Prostate gland (tissue), 2 donors: ENCODE data around the gene ZNRF3. TPM values are rescaled to one million over a fixed set of nuclear protein-coding genes. Genes with fewer than 3 reads are reported as not detected.

ENCODE experiments used
- DNase-seq: peaks from one replicate; pipeline ENCODE4 v3.0.0-alpha.2; 2019; ENCODE audit warnings: low spot score
- H3K27ac ChIP-seq, 2 donors: fragments of 200-600 bp; sonication (generic); 2 replicates each; pipeline ENCODE4 v1.5.1; 2017 to 2019
- H3K27me3 ChIP-seq: fragments of 200-600 bp; sonication (generic); replicated peaks from 2 replicates; pipeline ENCODE4 v1.5.1; 2019; ENCODE audit not compliant: insufficient read depth
- H3K36me3 ChIP-seq, 2 donors: fragments of 200-600 bp; sonication (generic); 1 replicate in 1 of 2; 2 replicates in 1 of 2; pipeline versions ENCODE4 v1.5.1 to v1.8.1; 2017 to 2019
- H3K4me1 ChIP-seq: fragments of 200-600 bp; sonication (generic); replicated peaks from 2 replicates; pipeline ENCODE4 v1.5.1; 2019
- H3K4me3 ChIP-seq, 2 donors: fragments of 200-600 bp; sonication (generic); 2 replicates each; pipeline ENCODE4 v1.5.1; 2017 to 2019
- H3K9me3 ChIP-seq: fragments of 200-600 bp; sonication (generic); 2 replicates; pipeline ENCODE4 v1.5.1; 2017
- POLR2A ChIP-seq: fragments of 450-650 bp; IDR thresholded peaks from one replicate; pipeline ENCODE4 v1.6.1; 2016; ENCODE audit warnings: antibody characterized with exemption, mild to moderate bottlenecking
- POLR2AphosphoS5 ChIP-seq: sonication (generic); formaldehyde crosslinking; IDR thresholded peaks from one replicate; pipeline ENCODE4 v1.6.1; 2017; ENCODE audit warnings: antibody characterized with exemption
- WGBS: methylation state at CpG from one replicate; pipeline ENCODE4 v1.1.5; 2018; 5-methylcytosine and 5-hydroxymethylcytosine counted together
- intact Hi-C: fragments of 100-400 bp; cut with DNase I; formaldehyde crosslinking; loops from one replicate; pipeline ENCODE4 v1.14.2; 2022
- total RNA-seq, 2 donors: library from RNA; depleted of rRNA; stranded (reverse); fragments of >200 nt; gene quantifications; one replicate each; pipeline ENCODE4 v1.1.0, GENCODE V29; 2016
- TF ChIP-seq, protein P1 (sequence below), 4 experiments: fragments of 200-600 bp in 2 of 4; fragments of 450-650 bp in 2 of 4; sonication (generic) in 2 of 4; IDR thresholded peaks; 1 replicate in 3 of 4; 2 replicates in 1 of 4; pipeline ENCODE4 v1.5.1; 2016 to 2019; ENCODE audit warnings: antibody characterized with exemption in 4 of 4, mild to moderate bottlenecking in 2 of 4, moderate library complexity in 2 of 4

ZNRF3 gene
- total RNA-seq, 2 donors from 2014 or later: 38.5 to 46.1 TPM

DNA sequence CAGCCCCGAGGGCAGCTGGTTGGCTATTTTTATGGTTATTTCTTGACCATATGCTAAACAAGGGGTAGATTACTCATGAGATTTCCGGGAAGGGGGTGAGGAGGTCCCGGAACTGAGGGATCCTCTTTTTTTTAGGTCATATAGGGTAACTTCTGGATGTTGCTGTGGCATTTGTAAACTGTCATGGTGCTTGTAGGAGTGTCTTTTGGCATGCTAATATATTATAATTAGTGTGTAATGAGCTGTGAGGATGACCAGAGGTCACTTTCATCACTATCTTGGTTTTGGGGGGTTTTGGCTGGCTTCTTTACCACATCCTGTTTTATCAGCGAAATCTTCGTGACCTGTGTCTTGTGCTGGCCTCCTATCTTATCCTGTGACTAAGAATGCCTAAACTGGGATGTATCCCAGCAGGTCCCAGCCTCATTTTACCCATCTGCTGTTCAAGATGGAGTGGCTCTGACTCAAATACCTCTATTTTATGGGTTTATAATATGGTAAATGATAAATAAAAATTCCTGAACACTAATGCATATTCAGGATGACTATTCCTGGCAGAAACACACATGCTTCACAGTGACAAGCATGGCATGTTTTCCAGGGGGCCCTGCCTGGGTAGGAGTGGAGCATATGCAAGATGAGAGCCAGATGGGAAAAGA lies 200.7 kb downstream of the ZNRF3 start:
- no peaks in the 10 kb centered on the region for H3K36me3 ChIP-seq
- H3K4me1 ChIP-seq: peaks cover 8% of the 10 kb centered on the region
- intact Hi-C loops: no loop called here
- 74% methylated on average over 5 of the region's 5 CpGs for WGBS
- H3K9me3 ChIP-seq: no peaks in the 10 kb centered on the region
- H3K27me3 ChIP-seq: no peaks in the 10 kb centered on the region
- DNase-seq: no peak
- TF ChIP-seq POLR2AphosphoS5: no peak
- TF ChIP-seq, protein P1, sequence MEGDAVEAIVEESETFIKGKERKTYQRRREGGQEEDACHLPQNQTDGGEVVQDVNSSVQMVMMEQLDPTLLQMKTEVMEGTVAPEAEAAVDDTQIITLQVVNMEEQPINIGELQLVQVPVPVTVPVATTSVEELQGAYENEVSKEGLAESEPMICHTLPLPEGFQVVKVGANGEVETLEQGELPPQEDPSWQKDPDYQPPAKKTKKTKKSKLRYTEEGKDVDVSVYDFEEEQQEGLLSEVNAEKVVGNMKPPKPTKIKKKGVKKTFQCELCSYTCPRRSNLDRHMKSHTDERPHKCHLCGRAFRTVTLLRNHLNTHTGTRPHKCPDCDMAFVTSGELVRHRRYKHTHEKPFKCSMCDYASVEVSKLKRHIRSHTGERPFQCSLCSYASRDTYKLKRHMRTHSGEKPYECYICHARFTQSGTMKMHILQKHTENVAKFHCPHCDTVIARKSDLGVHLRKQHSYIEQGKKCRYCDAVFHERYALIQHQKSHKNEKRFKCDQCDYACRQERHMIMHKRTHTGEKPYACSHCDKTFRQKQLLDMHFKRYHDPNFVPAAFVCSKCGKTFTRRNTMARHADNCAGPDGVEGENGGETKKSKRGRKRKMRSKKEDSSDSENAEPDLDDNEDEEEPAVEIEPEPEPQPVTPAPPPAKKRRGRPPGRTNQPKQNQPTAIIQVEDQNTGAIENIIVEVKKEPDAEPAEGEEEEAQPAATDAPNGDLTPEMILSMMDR (IDR thresholded peaks at IDR 0.05): no peak
- no peak for TF ChIP-seq POLR2A
- no peak overlapping the region for H3K27ac ChIP-seq
- H3K4me3 ChIP-seq: no peak overlapping the region

DNA sequence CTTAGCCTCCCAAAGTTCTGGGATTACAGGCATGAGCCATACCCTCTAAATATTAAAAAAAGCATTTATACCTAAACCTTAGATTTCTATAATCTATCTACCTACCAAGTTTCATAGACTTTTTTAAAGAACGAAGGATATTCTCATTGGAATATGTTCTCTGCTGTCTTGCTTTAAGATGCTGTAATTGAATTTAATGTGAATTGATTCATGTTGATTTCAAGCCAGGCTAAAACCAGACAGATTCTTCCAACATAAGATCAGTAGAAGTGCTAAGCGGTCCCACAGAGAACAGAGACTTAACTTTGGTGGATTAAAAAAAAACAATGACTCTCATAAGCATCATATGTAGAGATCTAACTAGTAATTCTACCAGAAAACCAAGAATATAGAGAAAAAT lies 203.6 kb downstream of the ZNRF3 start:
- Histone ChIP-seq H3K27me3 (no peaks in the 10 kb centered on the region), H3K4me1 (no peaks in the 10 kb centered on the region), H3K36me3 (no peaks in the 10 kb centered on the region), H3K27ac (no peak overlapping the region), H3K4me3 (no peak overlapping the region), H3K9me3 (no peaks in the 10 kb centered on the region)
- intact Hi-C loops: no loop called here
- 95% methylated on average over 2 of the region's 2 CpGs for WGBS
- TF ChIP-seq POLR2A (no peak), POLR2AphosphoS5 (no peak)
- TF ChIP-seq, protein P1 (IDR thresholded peaks at IDR 0.05): no peak
- DNase-seq: no peak

DNA sequence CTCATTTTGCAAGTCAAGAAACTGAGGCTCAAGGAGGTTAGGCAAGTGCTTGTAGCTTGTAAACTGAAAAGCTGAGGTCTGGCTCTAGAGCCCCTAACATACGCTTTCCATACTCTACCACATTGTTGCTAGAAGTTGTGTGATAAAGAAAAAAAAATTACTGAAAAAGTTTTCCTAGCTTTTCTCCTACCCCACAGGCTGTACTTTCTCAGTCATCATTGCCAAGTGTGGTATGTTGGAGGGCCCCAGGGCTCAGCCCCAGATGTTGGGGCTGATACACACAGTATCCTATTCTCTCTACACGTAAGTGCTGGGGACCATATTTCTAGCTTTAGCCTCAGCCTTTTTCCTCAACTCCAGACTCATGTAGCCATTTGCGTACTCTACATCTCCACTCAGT lies 205.4 kb downstream of the ZNRF3 start:
- WGBS: 95% methylated on average over 3 of the region's 3 CpGs
- intact Hi-C loops: no loop called here
- Histone ChIP-seq H3K27ac (no peak overlapping the region), H3K27me3 (no peaks in the 10 kb centered on the region), H3K4me3 (no peak overlapping the region), H3K4me1 (peaks cover 3% of the 10 kb centered on the region), H3K36me3 (no peaks in the 10 kb centered on the region), H3K9me3 (no peaks in the 10 kb centered on the region)
- TF ChIP-seq POLR2AphosphoS5 (no peak), POLR2A (no peak)
- TF ChIP-seq, protein P1 (IDR thresholded peaks at IDR 0.05): no peak
- no peak for DNase-seq

DNA sequence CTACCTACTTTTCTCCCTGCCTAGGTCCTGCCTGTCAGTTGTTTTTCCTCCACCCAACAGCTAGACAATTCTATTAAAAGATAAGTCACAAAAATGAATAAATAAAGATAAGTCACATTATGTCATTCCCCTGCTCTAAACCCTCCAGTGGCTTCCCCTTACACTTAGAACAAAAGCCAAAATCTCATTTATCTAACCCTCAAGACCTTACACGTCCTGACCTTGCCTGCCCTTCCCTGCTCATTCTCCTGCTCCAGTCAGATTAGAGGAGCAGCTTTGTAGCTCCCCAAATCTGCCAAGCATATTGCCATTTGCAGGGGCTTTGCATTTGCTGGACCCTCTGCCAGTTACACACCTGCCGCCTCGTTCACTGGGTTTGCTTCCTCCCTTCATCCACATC lies 206.1 kb downstream of the ZNRF3 start:
- no peak for DNase-seq
- no peaks in the 10 kb centered on the region for H3K27me3 ChIP-seq
- no peak overlapping the region for H3K4me3 ChIP-seq
- peaks cover 4% of the 10 kb centered on the region for H3K4me1 ChIP-seq
- intact Hi-C loops: no loop called here
- TF ChIP-seq POLR2AphosphoS5 (no peak), POLR2A (no peak)
- TF ChIP-seq, protein P1 (IDR thresholded peaks at IDR 0.05): no peak
- no peaks in the 10 kb centered on the region for H3K36me3 ChIP-seq
- no peaks in the 10 kb centered on the region for H3K9me3 ChIP-seq
- WGBS: 74% methylated on average over 3 of the region's 3 CpGs
- no peak overlapping the region for H3K27ac ChIP-seq

DNA sequence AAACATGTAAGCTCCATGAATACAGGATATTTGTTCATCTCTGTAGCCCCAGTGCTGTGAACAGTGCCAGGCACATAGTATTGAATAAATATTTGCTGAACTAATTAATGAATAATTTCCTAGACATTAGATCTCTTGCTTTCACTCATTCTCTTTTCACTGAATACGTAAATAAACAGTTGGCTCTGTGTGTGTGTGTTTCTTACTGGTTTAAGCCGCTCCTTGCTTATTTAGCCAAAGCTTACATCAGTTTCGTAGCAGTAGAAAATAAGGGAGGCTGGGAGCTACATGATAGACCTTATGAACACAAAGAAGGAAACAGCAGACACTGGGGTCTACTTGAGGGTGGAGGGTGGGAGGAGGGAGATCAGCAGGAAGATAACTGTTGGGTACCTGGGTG lies 206.7 kb downstream of the ZNRF3 start:
- 53% methylated on average over 3 of the region's 3 CpGs for whole genome bisulfite sequencing
- intact Hi-C loops: no loop called here
- Histone ChIP-seq H3K4me1 (peaks cover 4% of the 10 kb centered on the region), H3K27ac (no peak overlapping the region), H3K27me3 (no peaks in the 10 kb centered on the region), H3K36me3 (no peaks in the 10 kb centered on the region), H3K9me3 (no peaks in the 10 kb centered on the region), H3K4me3 (no peak overlapping the region)
- TF ChIP-seq POLR2A (no peak), POLR2AphosphoS5 (no peak)
- TF ChIP-seq, protein P1 (IDR thresholded peaks at IDR 0.05): no peak
- DNase-seq: no peak
